SK-N-SH treated with all-trans-retinoic acid at 6 μM for 48 hours (cell line): ENCODE data around the gene C1orf94.

Source experiments
- ATAC-seq: fragments of 200-7000 bp; cut with Tn5 transposase; 3 replicates; pipeline ENCODE4 v1.9.1; 2020; ENCODE audit warnings: mild to moderate bottlenecking, moderate library complexity
- ARNTL ChIP-seq: fragments of 450-650 bp; formaldehyde crosslinking; IDR thresholded peaks from 2 replicates; pipeline ENCODE4 v1.5.0; 2020; ENCODE audit warnings: low read depth, mild to moderate bottlenecking, moderate library complexity, borderline replicate concordance
- BACH2 ChIP-seq: fragments of 250-450 bp; sonication (Bioruptor Pico); IDR thresholded peaks from 2 replicates; pipeline ENCODE4 v1.9.0; 2021; ENCODE audit warnings: mild to moderate bottlenecking, borderline replicate concordance
- CSDC2 ChIP-seq: fragments of 250-450 bp; sonication (Bioruptor Pico); IDR thresholded peaks from 2 replicates; pipeline ENCODE4 v1.5.0; 2020; ENCODE audit warnings: mild to moderate bottlenecking, moderate library complexity
- ESRRG ChIP-seq: fragments of 250-450 bp; sonication (Bioruptor Pico); IDR thresholded peaks from 2 replicates; pipeline ENCODE4 v1.6.1; 2021; ENCODE audit warnings: mild to moderate bottlenecking
- GLIS3 ChIP-seq: fragments of 250-450 bp; sonication (Bioruptor Pico); IDR thresholded peaks from 2 replicates; pipeline ENCODE4 v1.5.0; 2020; ENCODE audit warnings: mild to moderate bottlenecking, moderate library complexity
- ISL1 ChIP-seq: fragments of 250-450 bp; sonication (Bioruptor Pico); IDR thresholded peaks from 2 replicates; pipeline ENCODE4 v2.1.2; 2022; ENCODE audit warnings: mild to moderate bottlenecking, moderate library complexity
- OSR1 ChIP-seq: fragments of 250-450 bp; sonication (Bioruptor Pico); IDR thresholded peaks from 2 replicates; pipeline ENCODE4 v1.8.0; 2022; ENCODE audit warnings: moderate library complexity, mild to moderate bottlenecking, inconsistent platforms
- PPARA ChIP-seq: fragments of 250-450 bp; sonication (Bioruptor Pico); IDR thresholded peaks from 2 replicates; pipeline ENCODE4 v1.5.0; 2020; ENCODE audit warnings: mild to moderate bottlenecking, borderline replicate concordance
- RARB ChIP-seq: fragments of 250-450 bp; sonication (Bioruptor Pico); IDR thresholded peaks from 2 replicates; pipeline ENCODE4 v1.8.0; 2021; ENCODE audit warnings: mild to moderate bottlenecking, moderate library complexity
- TCF4 ChIP-seq: fragments of 250-450 bp; sonication (Bioruptor Pico); IDR thresholded peaks from 2 replicates; pipeline ENCODE4 v1.8.0; 2021; ENCODE audit warnings: mild to moderate bottlenecking, moderate library complexity, borderline replicate concordance
- ZC3H10 ChIP-seq: fragments of 250-450 bp; sonication (Bioruptor Pico); IDR thresholded peaks from 2 replicates; pipeline ENCODE4 v1.5.1; 2021; ENCODE audit warnings: mild to moderate bottlenecking, moderate library complexity
- ZFP3 ChIP-seq: fragments of 250-450 bp; sonication (Bioruptor Pico); IDR thresholded peaks from 2 replicates; pipeline ENCODE4 v1.5.0; 2020; ENCODE audit warnings: mild to moderate bottlenecking, moderate library complexity
- ZNF565 ChIP-seq: fragments of 450-650 bp; formaldehyde crosslinking; conservative IDR thresholded peaks from 2 replicates; pipeline ENCODE4 v1.5.0; 2020; ENCODE audit warnings: low read depth, mild to moderate bottlenecking, moderate library complexity
- ZNF70 ChIP-seq: fragments of 450-650 bp; formaldehyde crosslinking; IDR thresholded peaks from 2 replicates; pipeline ENCODE4 v1.5.0; 2020; ENCODE audit warnings: mild to moderate bottlenecking, moderate library complexity
- ZNF8 ChIP-seq: fragments of 450-650 bp; formaldehyde crosslinking; IDR thresholded peaks from 2 replicates; pipeline ENCODE4 v1.5.0; 2020; ENCODE audit warnings: mild to moderate bottlenecking, moderate library complexity
- TF ChIP-seq, protein P1 (sequence below): fragments of 250-450 bp; sonication (Bioruptor Pico); IDR thresholded peaks from 2 replicates; pipeline ENCODE4 v1.8.0; 2020; ENCODE audit warnings: mild to moderate bottlenecking, moderate library complexity, borderline replicate concordance
- TF ChIP-seq, protein P2 (sequence below): fragments of 250-450 bp; sonication (Bioruptor Pico); IDR thresholded peaks from 2 replicates; pipeline ENCODE4 v1.5.0; 2020; ENCODE audit warnings: mild to moderate bottlenecking, moderate library complexity
- TF ChIP-seq, protein P3 (sequence below): fragments of 250-450 bp; sonication (Bioruptor Pico); IDR thresholded peaks from 2 replicates; pipeline ENCODE4 v1.8.0; 2021; ENCODE audit warnings: low read depth, mild to moderate bottlenecking, moderate library complexity, borderline replicate concordance
- TF ChIP-seq, protein P4 (sequence below): fragments of 250-450 bp; sonication (Bioruptor Pico); IDR thresholded peaks from 2 replicates; pipeline ENCODE4 v1.5.1; 2020; ENCODE audit warnings: low read depth, mild to moderate bottlenecking, moderate library complexity
- TF ChIP-seq, protein P5 (sequence below): fragments of 250-450 bp; sonication (Bioruptor Pico); IDR thresholded peaks from 2 replicates; pipeline ENCODE4 v1.5.1; 2021; ENCODE audit warnings: mild to moderate bottlenecking, moderate library complexity

Gene C1orf94

DNA sequence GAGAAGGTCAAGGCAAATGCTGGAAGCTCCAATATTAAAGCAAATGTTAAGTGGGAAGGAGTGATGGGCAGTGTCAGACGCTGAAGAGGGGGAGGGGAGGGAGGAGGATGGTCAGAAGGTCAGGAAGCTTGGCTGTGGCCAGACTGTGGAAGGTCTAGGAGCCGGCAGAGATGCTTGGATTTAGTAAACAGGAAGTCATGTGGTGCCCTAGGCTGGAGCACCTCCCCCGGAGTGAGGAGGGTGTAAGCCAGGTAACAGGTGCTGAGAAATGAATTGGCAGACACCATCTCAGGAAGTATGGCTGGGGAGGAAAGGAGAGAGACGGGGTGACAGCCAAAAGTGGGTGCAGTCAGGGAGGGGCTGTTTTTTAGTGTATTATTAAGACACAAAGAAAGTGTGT, 29.4 kb upstream of the C1orf94 start:
- TF ChIP-seq ARNTL (CRISPR knock-in tag) (no peak), ZNF565 (CRISPR knock-in tag) (no peak), PPARA (no peak), ESRRG (no peak), BACH2 (CRISPR knock-in tag) (no peak), ZNF8 (CRISPR knock-in tag) (no peak), RARB (CRISPR knock-in tag) (no peak), GLIS3 (CRISPR knock-in tag) (no peak), TCF4 (CRISPR knock-in tag) (no peak)
- TF ChIP-seq, protein P1, sequence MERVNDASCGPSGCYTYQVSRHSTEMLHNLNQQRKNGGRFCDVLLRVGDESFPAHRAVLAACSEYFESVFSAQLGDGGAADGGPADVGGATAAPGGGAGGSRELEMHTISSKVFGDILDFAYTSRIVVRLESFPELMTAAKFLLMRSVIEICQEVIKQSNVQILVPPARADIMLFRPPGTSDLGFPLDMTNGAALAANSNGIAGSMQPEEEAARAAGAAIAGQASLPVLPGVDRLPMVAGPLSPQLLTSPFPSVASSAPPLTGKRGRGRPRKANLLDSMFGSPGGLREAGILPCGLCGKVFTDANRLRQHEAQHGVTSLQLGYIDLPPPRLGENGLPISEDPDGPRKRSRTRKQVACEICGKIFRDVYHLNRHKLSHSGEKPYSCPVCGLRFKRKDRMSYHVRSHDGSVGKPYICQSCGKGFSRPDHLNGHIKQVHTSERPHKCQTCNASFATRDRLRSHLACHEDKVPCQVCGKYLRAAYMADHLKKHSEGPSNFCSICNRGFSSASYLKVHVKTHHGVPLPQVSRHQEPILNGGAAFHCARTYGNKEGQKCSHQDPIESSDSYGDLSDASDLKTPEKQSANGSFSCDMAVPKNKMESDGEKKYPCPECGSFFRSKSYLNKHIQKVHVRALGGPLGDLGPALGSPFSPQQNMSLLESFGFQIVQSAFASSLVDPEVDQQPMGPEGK (CRISPR knock-in tag), result no peak
- TF ChIP-seq, protein P2, sequence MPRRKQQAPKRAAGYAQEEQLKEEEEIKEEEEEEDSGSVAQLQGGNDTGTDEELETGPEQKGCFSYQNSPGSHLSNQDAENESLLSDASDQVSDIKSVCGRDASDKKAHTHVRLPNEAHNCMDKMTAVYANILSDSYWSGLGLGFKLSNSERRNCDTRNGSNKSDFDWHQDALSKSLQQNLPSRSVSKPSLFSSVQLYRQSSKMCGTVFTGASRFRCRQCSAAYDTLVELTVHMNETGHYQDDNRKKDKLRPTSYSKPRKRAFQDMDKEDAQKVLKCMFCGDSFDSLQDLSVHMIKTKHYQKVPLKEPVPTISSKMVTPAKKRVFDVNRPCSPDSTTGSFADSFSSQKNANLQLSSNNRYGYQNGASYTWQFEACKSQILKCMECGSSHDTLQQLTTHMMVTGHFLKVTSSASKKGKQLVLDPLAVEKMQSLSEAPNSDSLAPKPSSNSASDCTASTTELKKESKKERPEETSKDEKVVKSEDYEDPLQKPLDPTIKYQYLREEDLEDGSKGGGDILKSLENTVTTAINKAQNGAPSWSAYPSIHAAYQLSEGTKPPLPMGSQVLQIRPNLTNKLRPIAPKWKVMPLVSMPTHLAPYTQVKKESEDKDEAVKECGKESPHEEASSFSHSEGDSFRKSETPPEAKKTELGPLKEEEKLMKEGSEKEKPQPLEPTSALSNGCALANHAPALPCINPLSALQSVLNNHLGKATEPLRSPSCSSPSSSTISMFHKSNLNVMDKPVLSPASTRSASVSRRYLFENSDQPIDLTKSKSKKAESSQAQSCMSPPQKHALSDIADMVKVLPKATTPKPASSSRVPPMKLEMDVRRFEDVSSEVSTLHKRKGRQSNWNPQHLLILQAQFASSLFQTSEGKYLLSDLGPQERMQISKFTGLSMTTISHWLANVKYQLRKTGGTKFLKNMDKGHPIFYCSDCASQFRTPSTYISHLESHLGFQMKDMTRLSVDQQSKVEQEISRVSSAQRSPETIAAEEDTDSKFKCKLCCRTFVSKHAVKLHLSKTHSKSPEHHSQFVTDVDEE, result no peak

DNA sequence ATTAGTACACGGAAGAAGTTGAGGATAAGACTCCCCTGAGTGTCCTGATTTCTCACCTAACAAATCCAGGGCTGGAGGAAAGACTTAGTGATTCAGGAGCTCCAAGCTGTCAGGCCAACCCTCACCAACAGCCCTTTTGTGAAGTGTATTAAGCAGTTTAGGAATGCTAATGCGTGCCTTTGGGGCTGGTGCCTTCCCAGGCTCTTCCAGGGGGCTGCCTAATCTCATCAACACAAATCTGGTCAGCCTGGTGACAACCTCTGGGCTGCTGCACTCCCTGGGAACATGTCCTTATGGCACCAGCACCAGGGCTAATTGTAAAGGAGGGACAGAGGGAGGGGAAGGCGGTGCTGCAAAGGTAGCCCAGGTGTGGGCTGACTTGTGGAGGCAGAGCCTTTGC, 27.2 kb upstream of the C1orf94 start:
- TF ChIP-seq OSR1 (CRISPR knock-in tag) (no peak), BACH2 (CRISPR knock-in tag) (no peak), ZC3H10 (CRISPR knock-in tag) (no peak), ZNF8 (CRISPR knock-in tag) (no peak), ZNF565 (CRISPR knock-in tag) (no peak)
- TF ChIP-seq, protein P3, sequence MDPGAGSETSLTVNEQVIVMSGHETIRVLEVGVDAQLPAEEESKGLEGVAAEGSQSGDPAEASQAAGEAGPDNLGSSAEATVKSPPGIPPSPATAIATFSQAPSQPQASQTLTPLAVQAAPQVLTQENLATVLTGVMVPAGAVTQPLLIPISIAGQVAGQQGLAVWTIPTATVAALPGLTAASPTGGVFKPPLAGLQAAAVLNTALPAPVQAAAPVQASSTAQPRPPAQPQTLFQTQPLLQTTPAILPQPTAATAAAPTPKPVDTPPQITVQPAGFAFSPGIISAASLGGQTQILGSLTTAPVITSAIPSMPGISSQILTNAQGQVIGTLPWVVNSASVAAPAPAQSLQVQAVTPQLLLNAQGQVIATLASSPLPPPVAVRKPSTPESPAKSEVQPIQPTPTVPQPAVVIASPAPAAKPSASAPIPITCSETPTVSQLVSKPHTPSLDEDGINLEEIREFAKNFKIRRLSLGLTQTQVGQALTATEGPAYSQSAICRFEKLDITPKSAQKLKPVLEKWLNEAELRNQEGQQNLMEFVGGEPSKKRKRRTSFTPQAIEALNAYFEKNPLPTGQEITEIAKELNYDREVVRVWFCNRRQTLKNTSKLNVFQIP (CRISPR knock-in tag), result no peak
- TF ChIP-seq, protein P4, sequence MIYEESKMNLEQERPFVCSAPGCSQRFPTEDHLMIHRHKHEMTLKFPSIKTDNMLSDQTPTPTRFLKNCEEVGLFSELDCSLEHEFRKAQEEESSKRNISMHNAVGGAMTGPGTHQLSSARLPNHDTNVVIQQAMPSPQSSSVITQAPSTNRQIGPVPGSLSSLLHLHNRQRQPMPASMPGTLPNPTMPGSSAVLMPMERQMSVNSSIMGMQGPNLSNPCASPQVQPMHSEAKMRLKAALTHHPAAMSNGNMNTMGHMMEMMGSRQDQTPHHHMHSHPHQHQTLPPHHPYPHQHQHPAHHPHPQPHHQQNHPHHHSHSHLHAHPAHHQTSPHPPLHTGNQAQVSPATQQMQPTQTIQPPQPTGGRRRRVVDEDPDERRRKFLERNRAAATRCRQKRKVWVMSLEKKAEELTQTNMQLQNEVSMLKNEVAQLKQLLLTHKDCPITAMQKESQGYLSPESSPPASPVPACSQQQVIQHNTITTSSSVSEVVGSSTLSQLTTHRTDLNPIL (CRISPR knock-in tag), result no peak
- no peak for ATAC-seq

More for the DNA sequence above, 29.4 kb upstream of the C1orf94 start:
- ATAC-seq, result no peak

DNA sequence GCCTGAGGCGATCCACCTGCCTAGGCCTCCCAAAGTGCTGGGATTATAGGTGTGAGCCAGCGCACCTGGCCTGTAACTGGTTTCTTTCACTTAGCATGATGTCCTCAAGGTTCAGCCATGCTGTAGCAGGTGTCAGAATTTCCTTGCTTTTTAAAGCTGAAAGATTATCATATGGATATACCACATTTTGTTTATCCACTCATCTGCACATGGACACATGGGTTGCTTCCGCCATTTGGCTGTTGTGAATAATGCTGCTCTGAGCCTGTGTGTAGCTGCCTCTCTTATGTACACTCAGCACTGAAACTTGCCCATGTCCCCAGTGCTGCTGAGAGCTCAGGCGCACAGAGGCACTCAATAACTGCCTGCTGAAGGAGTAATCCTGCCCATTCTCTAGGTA, 23.5 kb upstream of the C1orf94 start:
- ATAC-seq, result no peak
- TF ChIP-seq, protein P1 (CRISPR knock-in tag), result no peak
- TF ChIP-seq ZFP3 (CRISPR knock-in tag) (no peak), ZNF8 (CRISPR knock-in tag) (no peak), ZNF70 (CRISPR knock-in tag) (no peak), PPARA (no peak), CSDC2 (CRISPR knock-in tag) (no peak), ISL1 (CRISPR knock-in tag) (no peak)
- TF ChIP-seq, protein P5, sequence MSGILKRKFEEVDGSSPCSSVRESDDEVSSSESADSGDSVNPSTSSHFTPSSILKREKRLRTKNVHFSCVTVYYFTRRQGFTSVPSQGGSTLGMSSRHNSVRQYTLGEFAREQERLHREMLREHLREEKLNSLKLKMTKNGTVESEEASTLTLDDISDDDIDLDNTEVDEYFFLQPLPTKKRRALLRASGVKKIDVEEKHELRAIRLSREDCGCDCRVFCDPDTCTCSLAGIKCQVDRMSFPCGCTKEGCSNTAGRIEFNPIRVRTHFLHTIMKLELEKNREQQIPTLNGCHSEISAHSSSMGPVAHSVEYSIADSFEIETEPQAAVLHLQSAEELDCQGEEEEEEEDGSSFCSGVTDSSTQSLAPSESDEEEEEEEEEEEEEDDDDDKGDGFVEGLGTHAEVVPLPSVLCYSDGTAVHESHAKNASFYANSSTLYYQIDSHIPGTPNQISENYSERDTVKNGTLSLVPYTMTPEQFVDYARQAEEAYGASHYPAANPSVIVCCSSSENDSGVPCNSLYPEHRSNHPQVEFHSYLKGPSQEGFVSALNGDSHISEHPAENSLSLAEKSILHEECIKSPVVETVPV (CRISPR knock-in tag), result no peak
- TF ChIP-seq, protein P3 (CRISPR knock-in tag), result no peak
- TF ChIP-seq, protein P4 (CRISPR knock-in tag), result no peak
- TF ChIP-seq, all 23 proteins: peak for 0
